IMR-90 (cell line): ENCODE measurements around the gene IL21R. TPM values are rescaled to one million over a fixed set of nuclear protein-coding genes. Genes with fewer than 3 reads are reported as not detected.

ENCODE experiments used
- ATAC-seq: fragments of 200-7000 bp; cut with Tn5 transposase; 2 replicates; pipeline ENCODE4 v1.9.1; 2020; ENCODE audit warnings: low read depth, mild to moderate bottlenecking, moderate library complexity
- BruUV-seq: library from RNA; stranded (reverse); fragments of 400-500 nt; replicated peaks from 2 replicates; lab custom pipeline; 2021; lab: Mats Ljungman, UMichigan
- CTCF ChIA-PET: fragments of 300-600 bp; formaldehyde crosslinking; extraction: SDS; loops from one replicate; lab custom pipeline; 2021; ENCODE audit warnings: antibody characterized with exemption; lab: Yijun Ruan, JAX
- POLR2A ChIA-PET: fragments of 300-600 bp; sonication (Branson Sonifier 250); formaldehyde crosslinking; loops from one replicate; lab custom pipeline; 2022; ENCODE audit warnings: antibody characterized with exemption; ENCODE audit not compliant: unreplicated experiment; lab: Charles Lee
- DNase-seq: peaks from one replicate; pipeline ENCODE4 v3.0.0; 2013
- H2AFZ ChIP-seq: replicated peaks from 2 replicates; pipeline ENCODE3; 2013; ENCODE audit warnings: low read length, mild to moderate bottlenecking; ENCODE audit not compliant: poor library complexity
- H2AK5ac ChIP-seq: 2 replicates; pipeline ENCODE4 v1.6.1; 2013; ENCODE audit warnings: low read depth, low read length, inconsistent platforms
- H2AK9ac ChIP-seq: replicated peaks from 2 replicates; pipeline ENCODE3; 2013; ENCODE audit warnings: mild to moderate bottlenecking, low read depth, low read length, moderate library complexity; ENCODE audit not compliant: poor library complexity
- H2BK120ac ChIP-seq: 2 replicates; pipeline ENCODE4 v1.6.1; 2013; ENCODE audit warnings: low read depth, low read length, inconsistent platforms
- H2BK15ac ChIP-seq: 3 replicates; pipeline ENCODE4 v1.6.1; 2013; ENCODE audit warnings: low read depth, low read length, inconsistent platforms
- H2BK20ac ChIP-seq: 2 replicates; pipeline ENCODE4 v1.6.1; 2013; ENCODE audit warnings: low read depth, mild to moderate bottlenecking, inconsistent platforms, low read length, moderate library complexity
- H2BK5ac ChIP-seq: 2 replicates; pipeline ENCODE4 v1.6.1; 2013; ENCODE audit warnings: mild to moderate bottlenecking, low read depth, low read length, inconsistent platforms; ENCODE audit not compliant: poor library complexity, severe bottlenecking
- H3K14ac ChIP-seq: replicated peaks from 2 replicates; pipeline ENCODE4 v1.6.1; 2013; ENCODE audit warnings: low read depth, low read length, inconsistent platforms
- H3K18ac ChIP-seq: 2 replicates; pipeline ENCODE4 v1.6.1; 2013; ENCODE audit warnings: low read depth, low read length, control low read depth
- H3K23ac ChIP-seq: 2 replicates; pipeline ENCODE4 v1.6.1; 2013; ENCODE audit warnings: low read depth, low read length, inconsistent platforms
- H3K27ac ChIP-seq: 2 replicates; pipeline ENCODE4 v1.5.1; 2013; ENCODE audit warnings: mild to moderate bottlenecking, control low read depth, low read length; ENCODE audit not compliant: insufficient read depth
- H3K27me3 ChIP-seq: 2 replicates; pipeline ENCODE4 v1.6.1; 2013; ENCODE audit warnings: low read length; ENCODE audit not compliant: control insufficient read depth, insufficient read depth
- H3K36me3 ChIP-seq: 2 replicates; pipeline ENCODE4 v1.6.1; 2013; ENCODE audit warnings: low read length, mixed read lengths; ENCODE audit not compliant: control insufficient read depth, insufficient read depth
- H3K4ac ChIP-seq: 2 replicates; pipeline ENCODE4 v1.6.1; 2013; ENCODE audit warnings: low read depth, low read length, inconsistent platforms
- H3K4me1 ChIP-seq: 2 replicates; pipeline ENCODE4 v1.6.1; 2013; ENCODE audit warnings: low read length, mixed read lengths; ENCODE audit not compliant: control insufficient read depth, insufficient read depth
- H3K4me2 ChIP-seq: 2 replicates; pipeline ENCODE4 v1.6.1; 2013; ENCODE audit warnings: low read depth, mild to moderate bottlenecking, control low read depth, low read length, moderate library complexity
- H3K4me3 ChIP-seq: 2 replicates; pipeline ENCODE4 v1.5.1; 2013; ENCODE audit warnings: low read depth, mild to moderate bottlenecking, control low read depth, low read length, moderate library complexity; ENCODE audit not compliant: insufficient read depth
- H3K56ac ChIP-seq: 2 replicates; pipeline ENCODE4 v1.6.1; 2013; ENCODE audit warnings: low read length, inconsistent platforms; ENCODE audit not compliant: insufficient read depth; ENCODE audit errors: extremely low read depth
- H3K79me1 ChIP-seq, 2 experiments: 2 replicates each; pipeline ENCODE4 v1.6.1; 2013; ENCODE audit warnings: low read length in 2 of 2, inconsistent platforms in 1 of 2, low read depth in 1 of 2
- H3K9ac ChIP-seq: 2 replicates; pipeline ENCODE4 v1.6.1; 2013; ENCODE audit warnings: low read depth, low read length, control low read depth
- H3K9me1 ChIP-seq: 2 replicates; pipeline ENCODE4 v1.6.1; 2013; ENCODE audit warnings: low read length, inconsistent platforms; ENCODE audit not compliant: insufficient read depth
- H3K9me3 ChIP-seq: 2 replicates; pipeline ENCODE4 v1.6.1; 2013; ENCODE audit warnings: low read length; ENCODE audit not compliant: control insufficient read depth, insufficient read depth
- H4K20me1 ChIP-seq: 2 replicates; pipeline ENCODE4 v1.6.1; 2013; ENCODE audit warnings: low read length, inconsistent platforms; ENCODE audit not compliant: insufficient read depth
- H4K5ac ChIP-seq: 2 replicates; pipeline ENCODE4 v1.6.1; 2013; ENCODE audit warnings: mild to moderate bottlenecking, low read depth, low read length, control low read depth
- H4K8ac ChIP-seq, 2 experiments: 2 replicates each; pipeline ENCODE4 v1.6.1; 2013; ENCODE audit warnings: low read depth in 2 of 2, low read length in 2 of 2, control low read depth in 1 of 2, inconsistent platforms in 1 of 2
- H4K91ac ChIP-seq: 2 replicates; pipeline ENCODE4 v1.6.1; 2013; ENCODE audit warnings: low read depth, low read length, inconsistent platforms; ENCODE audit not compliant: insufficient read depth
- BHLHE40 ChIP-seq: fragments of 150-350 bp; IDR thresholded peaks from 2 replicates; pipeline ENCODE4 v1.6.1; 2016; ENCODE audit warnings: mild to moderate bottlenecking, low read depth, low read length
- CEBPB ChIP-seq: IDR thresholded peaks from 2 replicates; pipeline ENCODE4 v1.6.1; 2012; ENCODE audit warnings: low read depth, low read length, improper control_type of control experiment
- CHD1 ChIP-seq: IDR thresholded peaks from 2 replicates; pipeline ENCODE4 v1.6.1; 2012; ENCODE audit warnings: low read depth, low read length, improper control_type of control experiment
- MAFK ChIP-seq: IDR thresholded peaks from 2 replicates; pipeline ENCODE4 v1.6.1; 2012; ENCODE audit warnings: low read depth, low read length, improper control_type of control experiment
- MAZ ChIP-seq: IDR thresholded peaks from 2 replicates; pipeline ENCODE4 v1.6.1; 2012; ENCODE audit warnings: low read depth, mild to moderate bottlenecking, low read length, improper control_type of control experiment, moderate library complexity, borderline replicate concordance
- RAD21 ChIP-seq: IDR thresholded peaks from 2 replicates; pipeline ENCODE4 v1.6.1; 2012; ENCODE audit warnings: low read length, improper control_type of control experiment
- RCOR1 ChIP-seq: IDR thresholded peaks from 2 replicates; pipeline ENCODE4 v1.6.1; 2012; ENCODE audit warnings: mild to moderate bottlenecking, low read length, improper control_type of control experiment; ENCODE audit not compliant: insufficient replicate concordance
- RFX5 ChIP-seq: IDR thresholded peaks from 2 replicates; pipeline ENCODE4 v1.8.0; 2012; ENCODE audit warnings: low read depth, mild to moderate bottlenecking, low read length, moderate library complexity
- SMC3 ChIP-seq: fragments of 150-350 bp; IDR thresholded peaks from 2 replicates; pipeline ENCODE4 v1.6.1; 2016; ENCODE audit warnings: low read depth, mild to moderate bottlenecking, antibody characterized with exemption, low read length, moderate library complexity
- WGBS, 2 experiments: methylation state at CpG; one replicate each; pipeline versions ENCODE4 v1.1.5 to v1.1.7; 2013; ENCODE audit warnings: missing lambda C conversion rate in 2 of 2; ENCODE audit not compliant: insufficient read length in 1 of 2; ENCODE audit errors: extremely low coverage in 2 of 2; 5-methylcytosine and 5-hydroxymethylcytosine counted together
- dilution Hi-C: fragments of 300-500 bp; cut with HindIII; formaldehyde crosslinking; loops from one replicate; pipeline ENCODE4 v1.14.3; 2018; ENCODE audit warnings: low sequenced_read_pairs; ENCODE audit not compliant: unreplicated experiment
- in situ Hi-C: fragments of 300-500 bp; cut with MboI; formaldehyde crosslinking; loops from 3 replicates; pipeline ENCODE4 v1.14.3; 2019; ENCODE audit warnings: low sequenced_read_pairs, inconsistent platforms, mixed read lengths
- intact Hi-C: fragments of 100-400 bp; cut with micrococcal nuclease; formaldehyde crosslinking; loops from 2 replicates; pipeline ENCODE4 v1.10.0; 2022
- polyA plus RNA-seq, 3 experiments: library from polyadenylated mRNA; depleted of rRNA; stranded (reverse); fragments of >200 nt; gene quantifications; 2 replicates each; pipeline ENCODE4 v1.2.3, GENCODE V29; 2012; ENCODE audit warnings: low replicate concordance in 1 of 3
- total RNA-seq: library from RNA; depleted of rRNA; stranded (reverse); fragments of >200 nt; gene quantifications from 2 replicates; pipeline ENCODE4 v1.2.3, GENCODE V29; 2012
- TF ChIP-seq, protein P1 (sequence below): fragments of 150-350 bp; IDR thresholded peaks from 2 replicates; pipeline ENCODE4 v1.6.1; 2017; ENCODE audit warnings: mild to moderate bottlenecking, antibody characterized with exemption, low read length, low read depth
- TF ChIP-seq, protein P2 (sequence below): conservative IDR thresholded peaks from 2 replicates; pipeline ENCODE4 v1.5.1; 2012; ENCODE audit warnings: mild to moderate bottlenecking, low read depth, low read length, improper control_type of control experiment

Gene IL21R
- total and polyA plus RNA-seq, 2 of the 4 experiments (the other 2 are of a cell fraction), result 0.72 to 0.97 TPM

DNA sequence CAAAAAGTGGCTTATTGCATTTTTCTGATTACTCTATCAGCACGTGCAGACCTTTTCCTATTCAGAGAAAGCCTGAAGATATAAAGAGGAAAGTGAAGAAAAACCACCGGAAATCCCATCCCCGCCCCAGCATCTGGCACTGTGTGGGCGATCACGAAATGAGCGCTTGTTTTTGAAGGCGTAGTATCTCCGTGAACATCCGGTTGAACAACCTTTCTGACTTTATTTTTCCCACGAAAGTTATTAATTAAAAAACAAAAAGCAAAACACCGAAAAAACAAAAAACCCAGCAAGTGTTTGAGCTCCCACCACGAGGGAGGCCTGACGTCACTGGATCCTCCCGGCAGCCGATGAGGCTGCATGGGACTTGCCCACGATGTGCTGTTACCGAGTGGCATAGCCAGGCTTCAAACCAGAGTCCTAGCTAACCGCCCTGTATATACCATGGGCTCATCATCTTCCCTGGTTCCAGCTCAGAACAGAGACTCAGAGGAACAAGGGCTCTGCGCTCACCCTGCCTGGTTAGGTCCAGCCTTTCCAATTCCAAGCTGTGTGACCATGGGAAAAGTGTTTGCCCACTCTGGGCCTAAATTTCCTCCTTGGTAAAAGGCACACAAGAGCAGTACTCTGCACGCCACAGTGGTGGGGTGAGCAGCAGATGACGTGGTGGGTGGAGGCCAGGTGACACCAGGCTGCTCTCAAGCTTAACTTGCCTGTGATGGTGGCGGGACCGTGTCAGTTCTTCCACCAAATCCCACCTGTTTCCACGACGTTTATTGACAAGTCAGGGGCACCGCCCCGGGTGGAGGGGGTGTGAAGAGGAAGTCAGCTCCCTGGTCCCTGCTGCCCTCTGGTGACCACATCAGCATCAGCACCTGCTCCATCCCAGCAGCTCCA lies 34.3 kb upstream of the IL21R start:
- TF ChIP-seq MAZ, result peak; percentile 53; the same call in 1 of the 2 replicates
- TF ChIP-seq RFX5, result no peak
- TF ChIP-seq RAD21, result peak; percentile 95
- TF ChIP-seq, protein P1, sequence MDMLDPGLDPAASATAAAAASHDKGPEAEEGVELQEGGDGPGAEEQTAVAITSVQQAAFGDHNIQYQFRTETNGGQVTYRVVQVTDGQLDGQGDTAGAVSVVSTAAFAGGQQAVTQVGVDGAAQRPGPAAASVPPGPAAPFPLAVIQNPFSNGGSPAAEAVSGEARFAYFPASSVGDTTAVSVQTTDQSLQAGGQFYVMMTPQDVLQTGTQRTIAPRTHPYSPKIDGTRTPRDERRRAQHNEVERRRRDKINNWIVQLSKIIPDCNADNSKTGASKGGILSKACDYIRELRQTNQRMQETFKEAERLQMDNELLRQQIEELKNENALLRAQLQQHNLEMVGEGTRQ, result no peak
- no peak for TF ChIP-seq CEBPB
- TF ChIP-seq SMC3, result peak; percentile 88
- TF ChIP-seq MAFK, result no peak
- no peak for TF ChIP-seq BHLHE40
- no peak for TF ChIP-seq RCOR1
- TF ChIP-seq, protein P2, sequence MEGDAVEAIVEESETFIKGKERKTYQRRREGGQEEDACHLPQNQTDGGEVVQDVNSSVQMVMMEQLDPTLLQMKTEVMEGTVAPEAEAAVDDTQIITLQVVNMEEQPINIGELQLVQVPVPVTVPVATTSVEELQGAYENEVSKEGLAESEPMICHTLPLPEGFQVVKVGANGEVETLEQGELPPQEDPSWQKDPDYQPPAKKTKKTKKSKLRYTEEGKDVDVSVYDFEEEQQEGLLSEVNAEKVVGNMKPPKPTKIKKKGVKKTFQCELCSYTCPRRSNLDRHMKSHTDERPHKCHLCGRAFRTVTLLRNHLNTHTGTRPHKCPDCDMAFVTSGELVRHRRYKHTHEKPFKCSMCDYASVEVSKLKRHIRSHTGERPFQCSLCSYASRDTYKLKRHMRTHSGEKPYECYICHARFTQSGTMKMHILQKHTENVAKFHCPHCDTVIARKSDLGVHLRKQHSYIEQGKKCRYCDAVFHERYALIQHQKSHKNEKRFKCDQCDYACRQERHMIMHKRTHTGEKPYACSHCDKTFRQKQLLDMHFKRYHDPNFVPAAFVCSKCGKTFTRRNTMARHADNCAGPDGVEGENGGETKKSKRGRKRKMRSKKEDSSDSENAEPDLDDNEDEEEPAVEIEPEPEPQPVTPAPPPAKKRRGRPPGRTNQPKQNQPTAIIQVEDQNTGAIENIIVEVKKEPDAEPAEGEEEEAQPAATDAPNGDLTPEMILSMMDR, result peak; percentile 80
- TF ChIP-seq CHD1, result no peak
- H3K4me1 ChIP-seq, result peaks cover 13% of the 10 kb centered on the region
- peak overlapping the region; percentile 29; the same call in 1 of the 2 replicates for H3K23ac ChIP-seq
- ATAC-seq, result peak; percentile 88
- H2AFZ ChIP-seq, result peak overlapping the region; percentile 84
- dilution Hi-C loops (no loop called here), intact Hi-C loops (loop anchor here (1.0 to 5.0 kb wide), 7 partner anchors 90 to 1529 kb away; no protein-coding TSS in a partner anchor), in situ Hi-C loops (no loop called here)
- H4K20me1 ChIP-seq, result no peaks in the 10 kb centered on the region
- CTCF ChIA-PET, result interaction anchor here (0.7 to 3.5 kb wide), 15 partner anchors 10 to 258 kb away, joined by 3 to 24 read pairs (median 3); partner anchors contain the start of gene KDM8
- H3K4ac ChIP-seq, result peak overlapping the region; percentile 91
- H3K36me3 ChIP-seq, result peaks cover 19% of the 10 kb centered on the region
- POLR2A ChIA-PET, result no interaction called here
- DNase-seq, result peak; percentile 63
- peak overlapping the region; percentile 93 for H2AK5ac ChIP-seq
- no peak overlapping the region for H2BK5ac ChIP-seq
- no peak overlapping the region; the same call in 1 of the 2 replicates for H3K27ac ChIP-seq
- no peak overlapping the region for H3K9ac ChIP-seq
- H4K8ac ChIP-seq, result peak overlapping the region; percentile 37 to 71
- peaks cover 11% of the 10 kb centered on the region; the same call in 1 of the 2 replicates for H3K9me1 ChIP-seq
- peak overlapping the region; percentile 20; the same call in 1 of the 2 replicates for H4K5ac ChIP-seq
- no peaks in the 10 kb centered on the region for H3K27me3 ChIP-seq
- peak overlapping the region; percentile 75 for H3K14ac ChIP-seq
- H2BK120ac ChIP-seq, result peak overlapping the region; percentile 89
- H3K56ac ChIP-seq, result peak overlapping the region; percentile 20; the same call in 1 of the 2 replicates
- peak overlapping the region; percentile 82 for H2BK20ac ChIP-seq
- H3K9me3 ChIP-seq, result no peaks in the 10 kb centered on the region; the same call in 1 of the 2 replicates
- 71% methylated on average over 9 of the region's 27 CpGs; no CpG with 5 or more reads in 1 of the 2 experiments for WGBS, 2 experiments
- H3K18ac ChIP-seq, result peak overlapping the region; percentile 22; the same call in 1 of the 2 replicates
- no peak overlapping the region for H3K4me2 ChIP-seq
- H3K4me3 ChIP-seq, result no peak overlapping the region
- peaks cover 0 to 8% of the 10 kb centered on the region in 2 experiments; a peak in 3 of 4 replicates for H3K79me1 ChIP-seq
- H2AK9ac ChIP-seq, result peak overlapping the region; percentile 97
- peak overlapping the region; percentile 69 for H4K91ac ChIP-seq
- peak overlapping the region; percentile 74 for H2BK15ac ChIP-seq
- no TSS peak for BruUV-seq
